ENCODE measurements around the gene MTG1. TPM values are rescaled to one million over a fixed set of nuclear protein-coding genes. Genes with fewer than 3 reads are reported as not detected.

Gene MTG1
- total RNA-seq: 19.9 and 29.1 TPM in 2 replicates

GRCh38 chr10:133394064-133394663, at the start of gene MTG1:
Gene MTG1 (plus strand): TSS chr10:133394157. CDS start chr10:133394221, 64 bp downstream.

DNA sequence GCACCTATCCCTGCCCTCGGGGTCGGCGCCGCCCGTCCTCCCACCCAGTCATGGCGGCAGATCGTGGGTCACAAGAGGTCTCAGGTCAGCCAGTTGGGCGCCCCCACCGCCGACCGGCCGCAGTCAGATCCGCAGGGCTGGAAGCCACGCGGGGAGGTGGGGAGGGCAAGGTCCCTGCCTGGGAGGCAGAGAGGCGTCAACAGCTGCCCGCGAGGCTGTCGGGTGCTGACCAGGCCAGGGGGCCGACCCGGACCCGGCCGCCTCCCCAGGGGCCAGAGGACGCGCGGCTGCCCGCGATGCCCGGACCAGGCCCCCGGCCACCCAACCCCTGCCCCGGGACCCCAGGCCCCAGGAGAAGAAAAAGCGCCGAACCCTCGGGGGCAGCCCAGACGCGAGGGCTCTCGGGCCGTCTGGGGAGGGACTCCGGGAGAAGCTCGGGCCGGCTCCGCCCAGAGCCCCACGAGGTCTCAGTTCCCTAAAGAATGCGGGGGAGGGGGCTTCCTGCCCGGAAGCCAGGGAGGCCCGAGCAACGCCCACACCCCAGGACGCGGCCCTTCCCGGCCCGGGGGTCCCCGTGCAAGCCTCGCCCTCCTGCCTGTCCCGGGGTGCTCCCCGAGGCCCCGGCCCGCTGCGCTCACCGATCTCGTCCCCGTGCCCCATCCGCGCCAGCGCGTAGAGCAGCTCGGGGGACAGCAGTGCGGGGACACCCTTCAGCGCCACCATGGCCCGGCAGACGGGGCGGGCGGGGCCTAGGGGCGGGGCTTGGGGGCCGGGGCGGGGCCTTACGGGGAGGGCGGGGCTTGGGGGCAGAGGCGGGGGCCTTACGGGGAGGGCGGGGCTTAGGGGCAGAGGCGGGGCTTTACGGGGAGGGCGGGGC, 36.4 kb upstream of the MTG1 start, which contains the start of gene FUOM:
Gene FUOM, minus strand, starts transcription at position 735 of the 877 bp plus-strand sequence. Its CDS starts 12 bp downstream, at position 723.

DNA sequence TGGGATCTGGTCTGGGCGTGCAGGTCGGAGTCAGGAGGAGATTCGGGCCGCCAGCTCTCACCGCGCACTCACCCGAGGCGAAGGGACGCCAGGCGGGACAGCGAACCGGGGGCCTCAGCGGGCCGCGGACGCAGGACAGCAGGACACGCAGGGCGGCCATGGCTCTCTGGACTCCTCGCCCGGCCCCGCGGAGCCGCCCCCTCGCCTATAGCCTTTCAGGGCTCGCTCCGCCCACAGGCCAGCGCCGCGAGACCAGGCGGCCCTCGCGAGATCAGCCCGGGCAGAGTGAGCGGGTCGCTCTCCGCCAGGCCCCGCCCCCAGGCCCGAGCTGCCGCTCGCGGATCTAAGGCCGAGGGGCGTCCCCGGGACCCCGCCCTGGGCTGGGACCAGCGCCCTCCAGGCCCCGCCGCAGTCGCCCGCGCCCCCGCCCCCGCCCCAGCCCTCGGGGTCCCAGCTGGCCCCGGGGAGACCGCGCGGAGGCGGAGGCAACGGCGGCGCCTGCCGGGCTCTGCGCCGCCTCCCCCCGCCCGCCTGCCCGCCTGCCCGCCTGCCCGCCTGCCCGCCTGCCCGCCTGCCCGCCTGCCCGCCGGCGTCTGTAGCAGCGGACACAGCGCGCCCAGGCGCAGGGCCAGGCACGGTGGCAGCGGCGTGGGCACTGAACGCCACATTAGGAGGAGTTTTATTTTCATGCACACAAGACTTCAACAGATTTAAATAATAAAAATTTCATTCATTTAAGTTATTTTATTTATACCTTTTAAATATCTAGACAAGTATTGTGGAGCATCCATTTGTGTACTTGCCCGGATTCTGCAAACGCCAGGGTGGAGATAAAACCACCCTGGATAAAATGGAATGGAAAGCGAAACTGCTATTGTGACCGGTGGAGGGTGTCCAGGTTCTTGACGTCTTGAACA, 20.5 kb upstream of the MTG1 start, which contains the start of gene ECHS1:
Gene ECHS1, minus strand, starts transcription at position 181 of the 917 bp plus-strand sequence. Its CDS starts 21 bp downstream, at position 160.

DNA sequence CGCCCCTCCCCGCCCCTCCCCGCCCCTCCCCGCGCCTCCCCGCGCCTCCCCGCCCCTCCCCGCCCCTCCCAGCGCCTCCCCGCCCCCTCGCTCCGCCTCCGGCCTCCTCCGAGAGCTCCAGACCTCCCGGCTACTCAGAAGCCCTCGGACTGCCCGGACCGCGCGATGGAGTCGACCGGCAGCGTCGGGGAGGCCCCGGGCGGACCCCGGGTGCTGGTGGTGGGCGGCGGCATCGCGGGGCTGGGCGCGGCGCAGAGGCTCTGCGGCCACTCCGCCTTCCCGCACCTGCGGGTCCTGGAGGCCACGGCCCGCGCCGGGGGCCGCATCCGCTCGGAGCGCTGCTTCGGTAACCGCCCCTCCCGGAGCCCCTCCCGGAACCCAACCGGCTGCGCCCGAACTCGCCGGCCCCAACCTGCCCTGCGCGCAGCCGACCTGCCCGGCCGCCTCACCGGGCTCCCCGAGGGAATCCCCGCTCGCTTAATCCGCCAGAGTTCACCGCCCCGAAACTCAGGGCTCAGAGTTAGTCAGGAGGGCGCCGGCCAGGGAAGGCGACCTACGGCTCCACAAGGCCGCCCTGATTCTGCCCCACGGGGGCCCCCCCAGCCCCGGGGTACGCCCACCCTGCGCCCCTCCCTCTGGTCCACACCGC, 14.7 kb upstream of the MTG1 start, which contains the start of gene PAOX:
Gene PAOX, plus strand, starts transcription at position 111 of the 649 bp plus-strand sequence. Its CDS starts 55 bp downstream, at position 166.

DNA sequence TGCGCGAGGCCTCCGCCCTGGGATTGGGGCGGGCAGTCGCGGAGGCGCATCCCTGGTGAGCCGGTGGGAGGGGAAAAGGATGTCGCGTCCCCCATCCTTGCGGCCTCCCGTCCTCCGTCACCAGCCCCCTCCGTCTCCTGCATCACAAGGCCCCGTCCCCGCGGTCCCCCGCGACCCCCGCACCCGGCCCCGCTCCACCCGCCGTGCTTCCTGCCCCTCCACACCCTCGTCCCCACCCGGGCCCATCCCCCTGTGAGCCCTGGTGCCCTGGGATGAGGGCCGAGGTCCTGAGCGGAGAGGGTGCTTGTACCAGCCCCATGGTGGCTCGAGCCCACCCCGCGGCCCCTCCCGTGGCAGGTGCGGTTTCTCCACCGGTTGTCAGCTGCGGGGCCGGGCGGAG, 30.6 kb downstream of the MTG1 start, which contains the start of gene SPRN:
Gene SPRN, minus strand, starts transcription at position 25 of the 400 bp plus-strand sequence. CDS start 944 bp downstream, outside the sequence.

GRCh38 chr10:133453516-133454203, 59.7 kb downstream of the MTG1 start, which contains the start of gene SCART1:
Gene SCART1 (plus strand): TSS chr10:133453945. CDS start chr10:133453998, 53 bp downstream.

Other genes starting within 250 kb of the MTG1 start
- gene KNDC1, start 233.9 kb upstream of the MTG1 start, total RNA-seq: 0.65 and 0.86 TPM in 2 replicates
- not detected in 2 replicates for gene UTF1, start 163.9 kb upstream of the MTG1 start, total RNA-seq
- gene VENTX, start 156.3 kb upstream of the MTG1 start, total RNA-seq: not detected in 2 replicates
- gene ADAM8, start 117.3 kb upstream of the MTG1 start, total RNA-seq: 1.5 and 2.7 TPM in 2 replicates
- 54.7 and 64.7 TPM in 2 replicates for gene TUBGCP2, start 85.3 kb upstream of the MTG1 start, total RNA-seq
- gene ZNF511, start 85.2 kb upstream of the MTG1 start, total RNA-seq: 16.1 and 17.1 TPM in 2 replicates
- not detected in 2 replicates for gene CALY, start 57.3 kb upstream of the MTG1 start, total RNA-seq
- gene PRAP1, start 46.8 kb upstream of the MTG1 start, total RNA-seq: not detected in 2 replicates
- 4.4 and 6.3 TPM in 2 replicates for gene FUOM, start 36.1 kb upstream of the MTG1 start, total RNA-seq
- gene ECHS1, start 20.8 kb upstream of the MTG1 start, total RNA-seq: 57.7 and 60.6 TPM in 2 replicates
- gene PAOX, start 14.9 kb upstream of the MTG1 start, total RNA-seq: 4.0 and 5.6 TPM in 2 replicates
- gene SPRN, start 30.5 kb downstream of the MTG1 start, total RNA-seq: 0.39 and 1.6 TPM in 2 replicates
- gene SCART1, start 59.8 kb downstream of the MTG1 start, total RNA-seq: 2.5 and 2.8 TPM in 2 replicates
- 0.20 and 0.86 TPM in 2 replicates for gene CYP2E1, start 133.2 kb downstream of the MTG1 start, total RNA-seq
- 0.07 TPM in 1 of 2 replicates, not detected in the other for gene SYCE1, start 171.4 kb downstream of the MTG1 start, total RNA-seq
- gene FRG2B, start 232.6 kb downstream of the MTG1 start, total RNA-seq: not detected in 2 replicates